ENCODE measurements around the gene RYR2. TPM values are rescaled to one million over a fixed set of nuclear protein-coding genes. Genes with fewer than 3 reads are reported as not detected.

The RYR2 gene
- polyA plus RNA-seq, 3 donors from 2014 or later = 0.12 to 0.18 TPM; not detected in 1

DNA sequence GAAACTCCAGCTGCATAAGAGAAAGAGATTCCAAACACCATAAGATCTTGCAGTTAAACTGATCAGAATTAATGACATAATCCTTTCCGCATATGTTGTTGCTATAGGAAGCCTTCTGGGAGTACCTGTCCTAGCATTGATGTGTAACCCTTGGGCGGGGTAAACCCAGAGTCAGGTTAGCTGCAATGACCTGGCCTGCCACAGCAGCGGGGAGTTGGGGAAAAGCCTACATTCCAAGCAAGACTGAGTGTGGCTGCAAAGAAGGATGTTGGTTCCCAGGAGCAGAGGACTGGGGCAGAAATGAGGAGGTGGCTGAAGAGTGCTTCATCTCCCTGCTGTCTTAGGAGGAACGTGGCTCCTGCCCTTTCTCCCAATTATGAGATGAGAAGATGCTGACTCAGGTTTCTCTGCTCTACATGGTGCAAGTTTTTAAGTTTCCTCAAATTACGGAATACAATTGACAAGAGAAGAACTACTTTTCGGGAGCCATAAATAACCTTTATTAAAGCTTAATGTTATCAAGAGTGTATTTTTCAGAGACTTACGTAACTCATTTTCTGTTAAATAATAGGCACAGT lies 142.1 kb downstream of the RYR2 start:
- no peak overlapping the region for H3K4me3 Mint-ChIP-seq
- H3K27me3 Mint-ChIP-seq (ENCODE audit: low read depth in 3 of 3) = peaks cover 0 to 2% (median 0%) of the 10 kb centered on the region in 3 donors
- no peaks in the 10 kb centered on the region for H3K4me1 Mint-ChIP-seq
- no peak for DNase-seq
- peaks cover 0 to 2% (median 0%) of the 10 kb centered on the region in 6 donors for H3K9me3 Mint-ChIP-seq
- no peaks in the 10 kb centered on the region for H3K36me3 Mint-ChIP-seq
- H3K27ac Mint-ChIP-seq = no peak overlapping the region

DNA sequence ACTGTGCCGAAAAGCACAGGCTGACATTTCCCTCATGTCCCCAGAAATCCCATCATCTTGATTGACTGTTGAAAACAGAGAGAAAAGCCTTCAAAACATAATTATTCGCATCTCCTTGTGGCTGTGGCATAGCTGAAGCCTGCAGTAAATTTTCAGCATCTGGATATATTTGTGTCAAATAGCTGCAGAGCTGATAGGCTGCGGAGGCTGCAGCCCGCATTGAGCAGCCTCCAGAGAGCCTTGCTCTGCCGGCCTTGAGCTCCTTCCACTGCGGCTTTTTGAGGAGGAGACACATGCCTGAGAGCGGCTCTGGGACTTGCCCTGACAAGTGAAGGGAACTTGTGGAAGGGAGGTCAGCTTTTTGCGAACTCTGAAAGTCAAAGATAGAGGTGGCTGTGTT lies 144.7 kb downstream of the RYR2 start:
- Mint-ChIP-seq H3K36me3 (no peaks in the 10 kb centered on the region), H3K4me1 (no peaks in the 10 kb centered on the region), H3K27me3 (ENCODE audit: low read depth in 3 of 3) (peaks cover 0 to 2% (median 0%) of the 10 kb centered on the region in 3 donors), H3K9me3 (peaks cover 0 to 9% (median 0%) of the 10 kb centered on the region in 6 donors), H3K4me3 (no peak overlapping the region), H3K27ac (no peak overlapping the region)
- no peak for DNase-seq

DNA sequence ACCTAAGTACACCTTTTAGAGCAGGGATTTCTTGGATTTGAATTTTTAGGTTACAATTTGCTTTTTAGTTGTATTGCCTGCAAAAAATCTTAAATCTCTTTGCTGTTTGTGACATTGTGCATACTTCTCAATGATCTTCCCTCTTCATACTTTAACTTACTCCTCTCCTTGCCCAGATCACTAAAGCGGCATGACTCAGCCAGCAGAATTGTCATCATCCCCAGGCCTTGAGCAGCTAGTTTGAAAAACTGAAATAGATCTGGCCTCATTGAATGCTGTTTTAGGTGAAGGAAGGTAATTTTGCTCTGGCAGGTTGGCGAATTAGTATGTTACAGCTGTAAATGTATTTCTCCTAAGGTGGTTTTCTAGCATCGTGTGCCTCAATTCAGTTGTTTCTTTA lies 145.9 kb downstream of the RYR2 start:
- no peaks in the 10 kb centered on the region for H3K36me3 Mint-ChIP-seq
- H3K9me3 Mint-ChIP-seq = peaks cover 0 to 9% (median 0%) of the 10 kb centered on the region in 6 donors
- H3K4me1 Mint-ChIP-seq = no peaks in the 10 kb centered on the region
- DNase-seq = no peak
- no peak overlapping the region for H3K4me3 Mint-ChIP-seq
- peaks cover 0 to 2% (median 0%) of the 10 kb centered on the region in 3 donors for H3K27me3 Mint-ChIP-seq (ENCODE audit: low read depth in 3 of 3)
- H3K27ac Mint-ChIP-seq = no peak overlapping the region

DNA sequence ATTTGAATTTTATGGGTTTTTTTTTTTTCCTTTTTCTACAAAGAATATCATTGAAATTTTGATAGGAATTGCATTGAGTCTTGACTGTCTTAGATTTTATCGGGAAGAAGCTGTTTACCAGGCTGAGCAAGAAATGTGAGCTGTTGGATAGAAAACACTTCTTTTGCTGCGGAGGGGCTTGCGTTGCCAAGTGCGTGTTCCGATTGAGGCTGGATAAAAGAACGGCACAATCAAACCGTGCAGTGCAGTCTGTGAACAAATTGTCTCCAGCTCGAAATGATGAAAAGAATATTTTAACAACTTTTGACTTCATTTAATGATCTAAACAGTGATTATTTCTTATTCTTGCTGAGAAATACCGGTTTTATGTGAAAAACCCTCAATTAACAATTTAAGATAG lies 149.4 kb downstream of the RYR2 start:
- Mint-ChIP-seq H3K36me3 (no peaks in the 10 kb centered on the region), H3K27me3 (ENCODE audit: low read depth in 3 of 3) (peaks cover 0 to 2% (median 0%) of the 10 kb centered on the region in 3 donors), H3K27ac (no peak overlapping the region), H3K4me1 (no peaks in the 10 kb centered on the region), H3K9me3 (peaks cover 0 to 9% (median 0%) of the 10 kb centered on the region in 6 donors), H3K4me3 (no peak overlapping the region)
- DNase-seq = no peak

DNA sequence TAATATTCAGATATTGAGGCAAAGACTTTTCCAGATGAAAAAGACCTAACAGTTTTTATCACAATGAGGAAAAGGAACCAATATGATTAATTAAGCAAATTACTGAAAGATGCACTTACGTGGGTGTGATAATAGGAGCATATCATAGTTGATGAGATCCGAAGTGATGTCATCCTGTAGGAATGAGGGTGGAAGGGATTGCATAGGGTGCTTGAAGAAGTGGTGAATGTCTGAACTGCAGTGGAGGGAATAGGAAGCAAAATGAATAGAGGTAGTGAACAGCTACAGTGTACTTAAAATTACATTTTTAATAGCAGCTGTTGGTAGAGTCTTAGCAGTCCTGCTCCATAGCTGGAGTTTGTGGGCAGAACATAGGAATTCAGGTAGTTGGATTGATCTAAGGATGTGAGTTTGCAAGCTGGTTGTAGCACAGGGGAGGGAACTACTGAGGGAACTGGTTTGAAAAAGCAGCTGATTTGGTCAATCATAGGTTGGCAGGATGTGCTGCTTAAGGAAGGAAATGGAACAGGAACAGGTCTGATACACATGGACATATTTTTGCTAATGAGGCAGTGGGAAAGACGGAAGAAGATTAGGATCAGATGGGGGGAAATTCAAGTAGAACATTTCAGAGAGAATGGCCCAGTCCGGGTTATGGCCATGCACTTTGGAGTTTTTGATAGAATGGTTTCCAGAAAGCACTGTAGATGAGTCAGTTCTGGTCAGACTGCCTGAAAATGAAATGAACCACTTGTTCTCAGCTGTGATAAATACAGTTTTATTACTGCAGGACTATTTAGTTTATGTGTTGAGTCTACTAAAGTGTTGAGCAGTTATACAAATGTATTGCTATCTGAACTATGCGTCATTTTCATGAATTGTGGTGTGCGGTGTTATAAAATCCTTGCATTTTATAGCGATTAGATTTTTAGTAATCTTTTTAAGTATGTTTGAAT lies 155.8 kb downstream of the RYR2 start:
- H3K27me3 Mint-ChIP-seq (ENCODE audit: low read depth in 3 of 3) = peaks cover 0 to 1% (median 0%) of the 10 kb centered on the region in 3 donors
- no peak for DNase-seq

GRCh38 chr1:237199026-237199425 lies 157.0 kb downstream of the RYR2 start:
- no peak for DNase-seq
- H3K27ac Mint-ChIP-seq = no peak overlapping the region
- H3K27me3 Mint-ChIP-seq (ENCODE audit: low read depth in 3 of 3) = peaks cover 0 to 3% (median 2%) of the 10 kb centered on the region in 3 donors

More for the DNA sequence above, 155.8 kb downstream of the RYR2 start:
- H3K4me3 Mint-ChIP-seq = no peak overlapping the region
- no peak overlapping the region for H3K27ac Mint-ChIP-seq
- no peaks in the 10 kb centered on the region for H3K4me1 Mint-ChIP-seq
- H3K36me3 Mint-ChIP-seq = no peaks in the 10 kb centered on the region
- H3K9me3 Mint-ChIP-seq = peaks cover 0 to 6% (median 0%) of the 10 kb centered on the region in 6 donors

DNA sequence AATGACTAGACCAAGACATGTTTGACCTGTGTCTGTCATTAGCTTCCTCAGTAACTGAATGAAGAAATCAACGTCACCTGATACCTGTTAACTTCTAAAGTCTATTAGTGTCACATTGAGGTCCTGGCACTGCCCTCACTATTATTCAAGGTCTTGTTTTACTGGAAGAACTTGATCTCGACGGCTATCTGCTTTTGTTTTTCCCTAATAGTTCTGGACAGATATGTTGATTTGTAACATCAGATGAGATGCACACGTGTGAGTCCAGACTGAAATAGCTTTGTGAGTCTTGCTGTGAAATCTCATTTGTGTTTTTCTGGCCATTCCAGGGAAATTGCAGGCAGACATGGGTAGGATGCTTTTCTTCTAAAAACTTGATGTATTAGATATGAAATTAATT lies 159.2 kb downstream of the RYR2 start:
- DNase-seq = no peak
- no peaks in the 10 kb centered on the region for H3K36me3 Mint-ChIP-seq
- peaks cover 0 to 7% (median 0%) of the 10 kb centered on the region in 6 donors for H3K9me3 Mint-ChIP-seq
- peaks cover 2 to 3% (median 3%) of the 10 kb centered on the region in 3 donors for H3K27me3 Mint-ChIP-seq (ENCODE audit: low read depth in 3 of 3)
- no peak overlapping the region for H3K4me3 Mint-ChIP-seq
- no peak overlapping the region for H3K27ac Mint-ChIP-seq
- no peaks in the 10 kb centered on the region for H3K4me1 Mint-ChIP-seq

More at GRCh38 chr1:237199026-237199425, 157.0 kb downstream of the RYR2 start:
- Mint-ChIP-seq H3K9me3 (peaks cover 0 to 7% (median 0%) of the 10 kb centered on the region in 6 donors), H3K36me3 (no peaks in the 10 kb centered on the region), H3K4me3 (no peak overlapping the region), H3K4me1 (no peaks in the 10 kb centered on the region)

DNA sequence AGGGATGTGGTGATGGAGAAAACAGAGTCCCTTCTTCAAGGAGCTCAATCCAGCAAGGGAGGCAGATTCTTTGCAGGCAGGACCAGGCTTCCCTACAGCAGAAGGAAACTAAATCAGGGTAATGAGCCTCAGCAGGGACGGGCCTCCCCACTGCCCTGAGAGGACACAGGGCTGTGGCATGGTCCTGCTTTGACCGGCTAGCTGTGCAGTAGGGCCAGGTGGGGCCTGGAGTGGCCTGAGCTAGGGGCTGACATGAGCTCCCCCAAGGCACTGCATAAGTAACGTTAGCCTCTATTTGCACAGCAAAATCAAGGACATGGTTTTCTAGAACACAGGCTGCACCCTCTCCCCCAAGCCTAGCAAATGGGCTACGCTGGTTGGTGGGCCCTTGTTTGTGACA lies 162.9 kb downstream of the RYR2 start:
- Mint-ChIP-seq H3K27ac (no peak overlapping the region), H3K4me1 (no peaks in the 10 kb centered on the region), H3K27me3 (ENCODE audit: low read depth in 3 of 3) (peaks cover 2 to 3% (median 3%) of the 10 kb centered on the region in 3 donors), H3K9me3 (peaks cover 0 to 4% (median 0%) of the 10 kb centered on the region in 6 donors), H3K36me3 (no peaks in the 10 kb centered on the region), H3K4me3 (no peak overlapping the region)
- no peak for DNase-seq

DNA sequence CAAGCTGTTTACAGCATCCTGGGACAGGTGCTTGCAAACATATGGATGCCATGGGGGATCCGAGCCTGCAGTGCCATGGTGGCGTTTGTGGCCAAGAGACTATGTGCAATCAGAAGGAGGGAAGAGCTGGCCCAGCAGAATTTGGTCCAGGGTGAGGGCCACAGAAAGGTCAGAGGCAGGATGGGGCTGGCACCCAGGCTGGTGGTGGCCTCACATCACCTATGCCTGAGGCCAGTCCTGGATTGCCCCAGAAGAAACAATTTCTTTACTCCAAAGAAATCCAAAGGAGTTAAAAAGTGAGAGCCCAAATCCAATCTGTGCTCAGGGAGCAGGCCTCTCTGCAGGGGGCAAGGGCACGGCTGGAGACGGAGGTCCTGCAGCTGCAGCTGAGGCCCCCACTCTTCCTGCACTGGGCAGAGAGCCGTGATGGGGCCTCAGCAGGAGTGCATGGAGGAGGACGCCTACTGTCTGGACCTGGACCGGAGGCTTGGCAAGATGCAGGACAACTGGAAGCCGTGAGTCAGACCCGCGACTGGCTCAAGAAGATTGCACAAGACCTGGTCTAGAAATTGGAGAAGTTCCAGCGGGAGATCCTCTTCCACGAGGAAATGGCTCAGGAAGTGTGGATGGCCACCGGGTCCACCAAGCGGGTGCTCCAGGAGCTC lies 163.5 kb downstream of the RYR2 start:
- no peaks in the 10 kb centered on the region for H3K4me1 Mint-ChIP-seq
- H3K9me3 Mint-ChIP-seq = peaks cover 0 to 4% (median 0%) of the 10 kb centered on the region in 6 donors

DNA sequence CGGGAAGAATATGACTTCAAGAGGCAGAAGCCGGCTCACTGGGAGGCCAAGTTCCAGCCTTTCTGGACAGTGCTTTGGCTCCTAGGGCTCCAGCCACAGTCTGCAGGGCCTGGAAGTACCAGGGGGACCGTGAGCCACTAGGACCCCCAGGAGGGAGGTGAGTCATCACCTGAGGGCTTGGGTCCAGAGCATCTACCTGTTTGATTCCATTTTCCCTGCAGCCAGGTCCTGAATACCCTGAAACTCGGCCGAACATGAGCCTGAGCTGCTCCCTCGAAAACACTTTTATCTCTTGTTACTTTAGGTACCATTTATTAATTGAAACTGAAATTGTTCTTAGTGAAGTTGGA lies 164.1 kb downstream of the RYR2 start:
- Mint-ChIP-seq H3K36me3 (no peaks in the 10 kb centered on the region), H3K27me3 (ENCODE audit: low read depth in 3 of 3) (peaks cover 2 to 3% (median 3%) of the 10 kb centered on the region in 3 donors), H3K4me1 (no peaks in the 10 kb centered on the region), H3K4me3 (no peak overlapping the region), H3K9me3 (peaks cover 0 to 4% (median 0%) of the 10 kb centered on the region in 6 donors), H3K27ac (no peak overlapping the region)
- no peak for DNase-seq

More for the DNA sequence above, 163.5 kb downstream of the RYR2 start:
- DNase-seq = no peak
- no peak overlapping the region for H3K27ac Mint-ChIP-seq
- no peak overlapping the region for H3K4me3 Mint-ChIP-seq
- no peaks in the 10 kb centered on the region for H3K36me3 Mint-ChIP-seq
- H3K27me3 Mint-ChIP-seq (ENCODE audit: low read depth in 3 of 3) = peaks cover 2 to 3% (median 3%) of the 10 kb centered on the region in 3 donors

GRCh38 chr1:237211031-237211430 lies 169.0 kb downstream of the RYR2 start:
- DNase-seq = no peak
- no peak overlapping the region for H3K4me3 Mint-ChIP-seq
- H3K9me3 Mint-ChIP-seq = no peaks in the 10 kb centered on the region
- H3K27me3 Mint-ChIP-seq (ENCODE audit: low read depth in 3 of 3) = no peaks in the 10 kb centered on the region
- no peaks in the 10 kb centered on the region for H3K4me1 Mint-ChIP-seq
- H3K36me3 Mint-ChIP-seq = no peaks in the 10 kb centered on the region
- no peak overlapping the region for H3K27ac Mint-ChIP-seq

DNA sequence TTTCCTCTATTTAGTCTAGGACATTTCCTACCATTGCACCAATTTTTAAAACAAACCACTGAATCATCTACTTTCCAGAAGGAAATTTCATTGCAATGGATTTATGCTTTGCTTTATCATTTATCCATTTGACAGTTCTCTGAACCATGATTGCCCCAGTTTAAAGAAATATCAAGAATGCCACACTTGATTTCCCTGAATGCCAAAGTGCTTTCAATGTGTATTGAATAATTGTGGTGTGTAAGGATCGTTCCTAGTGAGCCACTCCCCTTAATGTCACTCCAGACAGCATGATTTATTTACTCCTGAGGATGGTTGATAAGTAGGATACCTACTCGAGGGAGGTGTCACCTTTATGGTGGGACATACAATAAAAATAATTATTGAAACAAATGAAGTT lies 169.6 kb downstream of the RYR2 start:
- H3K4me1 Mint-ChIP-seq = no peaks in the 10 kb centered on the region
- H3K27ac Mint-ChIP-seq = no peak overlapping the region
- H3K27me3 Mint-ChIP-seq (ENCODE audit: low read depth in 3 of 3) = no peaks in the 10 kb centered on the region
- H3K9me3 Mint-ChIP-seq = no peaks in the 10 kb centered on the region
- no peak overlapping the region for H3K4me3 Mint-ChIP-seq
- no peak for DNase-seq
- no peaks in the 10 kb centered on the region for H3K36me3 Mint-ChIP-seq

GRCh38 chr1:237219751-237220642 lies 178.0 kb downstream of the RYR2 start:
- Mint-ChIP-seq H3K36me3 (no peaks in the 10 kb centered on the region), H3K27me3 (ENCODE audit: low read depth in 3 of 3) (peaks cover 0 to 2% (median 2%) of the 10 kb centered on the region in 3 donors), H3K4me3 (no peak overlapping the region), H3K27ac (no peak overlapping the region), H3K9me3 (peaks cover 0 to 10% (median 3%) of the 10 kb centered on the region in 6 donors), H3K4me1 (no peaks in the 10 kb centered on the region)
- no peak for DNase-seq

All from immature natural killer cell (primary cell).